Nephron (organoid): ENCODE data around the gene CACHD1.

ENCODE experiments used
- H3K27ac Mint-ChIP-seq, 3 experiments: 2 replicates each; pipeline ENCODE4 v1.8.0; 2020; ENCODE audit warnings: mixed read lengths in 3 of 3, mild to moderate bottlenecking in 2 of 3, moderate library complexity in 1 of 3
- H3K27me3 Mint-ChIP-seq: 2 replicates; pipeline ENCODE4 v1.8.0; 2021; ENCODE audit warnings: low read depth, mild to moderate bottlenecking, moderate library complexity, mixed read lengths
- H3K36me3 Mint-ChIP-seq: 2 replicates; pipeline ENCODE4 v1.8.0; 2020; ENCODE audit warnings: low read depth, mixed read lengths
- H3K4me1 Mint-ChIP-seq: 2 replicates; pipeline ENCODE4 v1.8.0; 2020; ENCODE audit warnings: mixed read lengths
- H3K4me3 Mint-ChIP-seq, 3 experiments: 2 replicates each; pipeline ENCODE4 v1.8.0; 2020; ENCODE audit warnings: mild to moderate bottlenecking in 3 of 3, mixed read lengths in 3 of 3, moderate library complexity in 2 of 3
- H3K9me3 Mint-ChIP-seq: 2 replicates; pipeline ENCODE4 v1.8.0; 2020; ENCODE audit warnings: mixed read lengths
- CTCF ChIP-seq, 3 experiments: fragments of 200-600 bp; sonication (generic); IDR thresholded peaks; one replicate each; pipeline ENCODE4 v1.5.0; 2021; ENCODE audit warnings: antibody characterized with exemption in 3 of 3; ENCODE audit not compliant: unreplicated experiment in 3 of 3

CACHD1 gene

GRCh38 chr1:64486193-64486592 is 16.3 kb downstream of the CACHD1 start:
- H3K36me3 Mint-ChIP-seq, result peaks cover 9% of the 10 kb centered on the region
- H3K4me3 Mint-ChIP-seq, result no peak overlapping the region
- no peak overlapping the region for H3K27ac Mint-ChIP-seq
- peaks cover 66% of the 10 kb centered on the region for H3K4me1 Mint-ChIP-seq
- TF ChIP-seq CTCF (IDR thresholded peaks at IDR 0.05; ENCODE audit: unreplicated experiment in 3 of 3), result no peak
- H3K9me3 Mint-ChIP-seq, result no peaks in the 10 kb centered on the region
- no peaks in the 10 kb centered on the region for H3K27me3 Mint-ChIP-seq

GRCh38 chr1:64487061-64487460 is 17.1 kb downstream of the CACHD1 start:
- Mint-ChIP-seq H3K9me3 (no peaks in the 10 kb centered on the region), H3K36me3 (peaks cover 9% of the 10 kb centered on the region), H3K4me1 (peaks cover 61% of the 10 kb centered on the region), H3K27me3 (no peaks in the 10 kb centered on the region), H3K4me3 (no peak overlapping the region), H3K27ac (peak overlapping the region in 1 of 3 experiments; percentile 21)
- TF ChIP-seq CTCF (IDR thresholded peaks at IDR 0.05; ENCODE audit: unreplicated experiment in 3 of 3), result no peak

GRCh38 chr1:64488862-64489261 is 18.9 kb downstream of the CACHD1 start:
- H3K4me1 Mint-ChIP-seq, result peaks cover 54% of the 10 kb centered on the region
- H3K4me3 Mint-ChIP-seq, result peak overlapping the region in 1 of 3 experiments; percentile 3
- H3K9me3 Mint-ChIP-seq, result no peaks in the 10 kb centered on the region
- TF ChIP-seq CTCF (IDR thresholded peaks at IDR 0.05; ENCODE audit: unreplicated experiment in 3 of 3), result no peak
- H3K27ac Mint-ChIP-seq, result peak overlapping the region; percentile 16 to 80 (median 76)
- H3K36me3 Mint-ChIP-seq, result peaks cover 13% of the 10 kb centered on the region
- H3K27me3 Mint-ChIP-seq, result peaks cover 4% of the 10 kb centered on the region

- TF ChIP-seq CTCF (IDR thresholded peaks at IDR 0.05; ENCODE audit: unreplicated experiment in 3 of 3), result no peak
- Mint-ChIP-seq H3K4me1 (peaks cover 54% of the 10 kb centered on the region), H3K27ac (peak overlapping the region; percentile 16 to 80 (median 76)), H3K4me3 (no peak overlapping the region), H3K27me3 (peaks cover 4% of the 10 kb centered on the region), H3K9me3 (no peaks in the 10 kb centered on the region), H3K36me3 (peaks cover 10% of the 10 kb centered on the region)
Measured at GRCh38 chr1:64489707-64490106, 19.8 kb downstream of the CACHD1 start.

GRCh38 chr1:64490213-64490818 is 20.4 kb downstream of the CACHD1 start:
- H3K27ac Mint-ChIP-seq, result peak overlapping the region; percentile 52 to 80 (median 70)
- peaks cover 51% of the 10 kb centered on the region for H3K4me1 Mint-ChIP-seq
- H3K4me3 Mint-ChIP-seq, result no peak overlapping the region
- TF ChIP-seq CTCF (IDR thresholded peaks at IDR 0.05; ENCODE audit: unreplicated experiment in 3 of 3), result no peak
- peaks cover 4% of the 10 kb centered on the region for H3K36me3 Mint-ChIP-seq
- H3K27me3 Mint-ChIP-seq, result peaks cover 4% of the 10 kb centered on the region
- no peaks in the 10 kb centered on the region for H3K9me3 Mint-ChIP-seq

- H3K27ac Mint-ChIP-seq, result no peak overlapping the region
- H3K36me3 Mint-ChIP-seq, result peaks cover 4% of the 10 kb centered on the region
- peaks cover 64% of the 10 kb centered on the region for H3K4me1 Mint-ChIP-seq
- no peak overlapping the region for H3K4me3 Mint-ChIP-seq
- H3K9me3 Mint-ChIP-seq, result no peaks in the 10 kb centered on the region
- H3K27me3 Mint-ChIP-seq, result peaks cover 4% of the 10 kb centered on the region
- TF ChIP-seq CTCF (IDR thresholded peaks at IDR 0.05; ENCODE audit: unreplicated experiment in 3 of 3), result no peak
Measured at GRCh38 chr1:64492424-64492823, 22.5 kb downstream of the CACHD1 start.
